ENCODE data around the gene RELN.

DNA sequence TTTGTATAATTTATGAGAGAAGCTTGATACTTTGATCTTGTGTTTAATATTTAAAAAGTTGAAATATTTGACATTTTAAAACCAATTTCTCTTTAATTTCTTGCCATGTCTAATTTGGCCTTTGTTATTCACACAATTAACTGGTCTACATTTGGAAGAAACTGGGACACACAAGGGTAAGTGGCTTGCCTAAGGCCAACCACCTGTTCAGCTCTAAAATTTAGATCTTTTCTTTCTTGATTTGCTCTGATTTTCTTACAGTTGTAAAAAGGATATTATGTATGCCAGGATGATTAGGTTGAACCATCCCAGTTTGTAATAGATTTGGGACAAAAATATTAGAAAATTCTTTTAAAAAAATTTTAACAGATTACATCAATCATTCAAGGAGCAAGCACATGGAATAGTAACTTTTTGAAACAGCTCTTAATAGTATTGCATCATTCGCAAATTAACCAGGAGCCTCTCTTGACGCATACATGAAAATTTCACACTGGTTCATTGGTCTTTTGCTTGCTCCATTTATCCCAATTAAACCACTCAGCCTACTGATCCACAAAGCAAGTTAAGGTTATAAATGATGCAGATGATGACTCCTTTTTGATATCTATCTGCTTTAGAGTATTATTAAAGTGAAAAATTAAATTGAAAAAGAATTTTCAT is 321.0 kb downstream of the RELN start:
- TF ChIP-seq POLR2A (IDR thresholded peaks at IDR 0.05) = no peak
- TF ChIP-seq, protein P1, sequence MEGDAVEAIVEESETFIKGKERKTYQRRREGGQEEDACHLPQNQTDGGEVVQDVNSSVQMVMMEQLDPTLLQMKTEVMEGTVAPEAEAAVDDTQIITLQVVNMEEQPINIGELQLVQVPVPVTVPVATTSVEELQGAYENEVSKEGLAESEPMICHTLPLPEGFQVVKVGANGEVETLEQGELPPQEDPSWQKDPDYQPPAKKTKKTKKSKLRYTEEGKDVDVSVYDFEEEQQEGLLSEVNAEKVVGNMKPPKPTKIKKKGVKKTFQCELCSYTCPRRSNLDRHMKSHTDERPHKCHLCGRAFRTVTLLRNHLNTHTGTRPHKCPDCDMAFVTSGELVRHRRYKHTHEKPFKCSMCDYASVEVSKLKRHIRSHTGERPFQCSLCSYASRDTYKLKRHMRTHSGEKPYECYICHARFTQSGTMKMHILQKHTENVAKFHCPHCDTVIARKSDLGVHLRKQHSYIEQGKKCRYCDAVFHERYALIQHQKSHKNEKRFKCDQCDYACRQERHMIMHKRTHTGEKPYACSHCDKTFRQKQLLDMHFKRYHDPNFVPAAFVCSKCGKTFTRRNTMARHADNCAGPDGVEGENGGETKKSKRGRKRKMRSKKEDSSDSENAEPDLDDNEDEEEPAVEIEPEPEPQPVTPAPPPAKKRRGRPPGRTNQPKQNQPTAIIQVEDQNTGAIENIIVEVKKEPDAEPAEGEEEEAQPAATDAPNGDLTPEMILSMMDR (IDR thresholded peaks at IDR 0.05) = no peak

Measured in testis (tissue), 2 donors.